Measurements from ENCODE around the gene PPM1F. TPM values are rescaled to one million over a fixed set of nuclear protein-coding genes. Genes with fewer than 3 reads are reported as not detected.
"Not testable (repeated sequence)": the region's sequence is repeated elsewhere in the genome, so short reads cannot be mapped to it uniquely, and the experiment has no call there.

PPM1F gene
- total RNA-seq, 1 donor from 2014 or later, result 26.2 TPM

DNA sequence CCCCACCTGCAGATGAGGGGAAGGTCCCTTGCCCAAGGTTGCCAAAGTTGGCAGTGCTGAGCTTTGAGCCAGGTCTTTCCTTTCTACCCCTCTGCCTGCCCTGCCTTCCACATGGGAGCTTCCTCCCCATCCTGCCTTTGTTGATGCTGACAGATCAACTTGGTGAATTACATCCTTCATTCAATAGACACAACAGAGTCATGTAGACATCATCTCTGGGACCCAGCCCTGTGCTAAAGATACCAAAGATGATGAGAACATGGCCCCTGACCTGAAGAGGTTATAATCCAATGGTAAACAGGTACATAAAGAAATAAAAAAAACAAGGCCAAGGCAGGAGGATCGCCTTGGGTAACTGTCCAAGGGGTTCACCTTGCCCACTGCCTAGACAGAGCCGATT, 42.8 kb downstream of the PPM1F start:
- Mint-ChIP-seq H3K4me3 (ENCODE audit: unreplicated experiment) (no peak overlapping the region), H3K9me3 (ENCODE audit: low read depth) (no peaks in the 10 kb centered on the region), H3K4me1 (ENCODE audit: low read depth) (no peaks in the 10 kb centered on the region), H3K27me3 (ENCODE audit: low read depth) (no peaks in the 10 kb centered on the region), H3K36me3 (ENCODE audit: low read depth) (no peaks in the 10 kb centered on the region), H3K27ac (ENCODE audit: unreplicated experiment) (no peak overlapping the region)
- TF ChIP-seq, protein P1, sequence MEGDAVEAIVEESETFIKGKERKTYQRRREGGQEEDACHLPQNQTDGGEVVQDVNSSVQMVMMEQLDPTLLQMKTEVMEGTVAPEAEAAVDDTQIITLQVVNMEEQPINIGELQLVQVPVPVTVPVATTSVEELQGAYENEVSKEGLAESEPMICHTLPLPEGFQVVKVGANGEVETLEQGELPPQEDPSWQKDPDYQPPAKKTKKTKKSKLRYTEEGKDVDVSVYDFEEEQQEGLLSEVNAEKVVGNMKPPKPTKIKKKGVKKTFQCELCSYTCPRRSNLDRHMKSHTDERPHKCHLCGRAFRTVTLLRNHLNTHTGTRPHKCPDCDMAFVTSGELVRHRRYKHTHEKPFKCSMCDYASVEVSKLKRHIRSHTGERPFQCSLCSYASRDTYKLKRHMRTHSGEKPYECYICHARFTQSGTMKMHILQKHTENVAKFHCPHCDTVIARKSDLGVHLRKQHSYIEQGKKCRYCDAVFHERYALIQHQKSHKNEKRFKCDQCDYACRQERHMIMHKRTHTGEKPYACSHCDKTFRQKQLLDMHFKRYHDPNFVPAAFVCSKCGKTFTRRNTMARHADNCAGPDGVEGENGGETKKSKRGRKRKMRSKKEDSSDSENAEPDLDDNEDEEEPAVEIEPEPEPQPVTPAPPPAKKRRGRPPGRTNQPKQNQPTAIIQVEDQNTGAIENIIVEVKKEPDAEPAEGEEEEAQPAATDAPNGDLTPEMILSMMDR (IDR thresholded peaks at IDR 0.05), result no peak
- DNase-seq (ENCODE audit: low spot score), result no peak

DNA sequence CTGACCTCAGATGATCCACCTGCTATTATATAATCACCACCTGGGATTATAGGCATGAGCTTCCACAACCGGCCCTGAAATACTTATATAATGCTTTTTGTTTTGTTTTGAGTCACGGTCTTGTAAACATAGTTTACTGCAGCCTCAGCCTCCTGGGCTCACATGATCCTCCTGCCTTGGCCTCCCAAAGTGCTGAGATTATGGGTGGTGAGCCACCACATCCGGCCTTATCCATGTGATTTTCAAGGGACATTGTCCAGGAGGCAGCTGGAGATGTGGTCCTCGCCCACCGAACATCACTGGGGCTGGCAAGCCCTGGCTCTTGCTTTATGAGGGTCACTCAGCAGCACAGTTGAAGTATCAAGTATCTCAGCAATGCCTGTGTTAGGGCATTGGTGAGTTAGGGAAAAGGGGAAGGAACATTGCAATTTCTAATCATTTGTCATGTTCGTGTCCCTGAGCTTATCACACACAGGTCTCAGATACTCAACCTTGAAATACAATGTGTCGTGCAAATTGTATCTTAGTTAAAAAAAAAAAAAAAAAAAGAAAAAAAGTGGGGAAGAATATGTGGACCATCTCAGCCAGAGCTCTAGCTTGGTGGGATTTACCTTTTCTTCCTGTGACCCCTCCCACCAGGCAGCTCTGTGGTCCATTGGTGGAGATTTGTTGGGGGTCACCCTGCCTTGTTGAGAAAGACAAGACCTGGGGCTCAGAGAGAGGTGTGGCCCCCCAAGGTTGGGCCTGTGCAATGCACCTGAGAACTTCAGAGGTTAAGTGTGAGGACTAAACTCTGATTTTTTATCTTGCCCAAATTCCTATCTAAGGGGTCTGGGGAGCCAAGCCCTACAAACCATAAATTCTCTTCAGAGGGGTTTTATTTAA, 44.8 kb downstream of the PPM1F start:
- no peak overlapping the region for H3K4me3 Mint-ChIP-seq (ENCODE audit: unreplicated experiment)
- H3K9me3 Mint-ChIP-seq (ENCODE audit: low read depth), result no peaks in the 10 kb centered on the region
- no peak for DNase-seq (ENCODE audit: low spot score)
- no peaks in the 10 kb centered on the region for H3K27me3 Mint-ChIP-seq (ENCODE audit: low read depth)
- TF ChIP-seq, protein P1 (IDR thresholded peaks at IDR 0.05), result no peak
- H3K4me1 Mint-ChIP-seq (ENCODE audit: low read depth), result no peaks in the 10 kb centered on the region
- no peak overlapping the region for H3K27ac Mint-ChIP-seq (ENCODE audit: unreplicated experiment)
- no peaks in the 10 kb centered on the region for H3K36me3 Mint-ChIP-seq (ENCODE audit: low read depth)

DNA sequence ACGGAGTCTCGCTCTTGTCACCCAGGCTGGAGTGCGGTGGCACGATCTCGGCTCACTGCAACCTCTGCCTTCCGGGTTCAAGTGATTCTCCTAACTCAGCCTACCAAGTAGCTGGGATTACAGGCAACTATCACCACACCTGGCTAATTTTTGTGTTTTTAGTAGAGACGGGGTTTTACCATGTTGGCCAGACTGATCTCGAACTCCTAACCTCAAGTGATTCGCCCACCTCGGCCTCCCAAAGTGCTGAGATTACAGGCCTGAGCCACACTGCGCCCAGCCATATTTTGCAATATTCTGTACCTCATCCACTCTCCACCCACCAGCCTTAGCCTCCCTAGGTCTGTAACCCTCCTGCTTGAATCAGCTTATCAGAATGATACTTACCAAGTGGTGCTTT, 47.4 kb downstream of the PPM1F start:
- H3K27me3 Mint-ChIP-seq (ENCODE audit: low read depth); H3K9me3 Mint-ChIP-seq (ENCODE audit: low read depth); H3K27ac Mint-ChIP-seq (ENCODE audit: unreplicated experiment); H3K36me3 Mint-ChIP-seq (ENCODE audit: low read depth); H3K4me3 Mint-ChIP-seq (ENCODE audit: unreplicated experiment); H3K4me1 Mint-ChIP-seq (ENCODE audit: low read depth): not testable (repeated sequence)
- peak; percentile 8 for DNase-seq (ENCODE audit: low spot score)

DNA sequence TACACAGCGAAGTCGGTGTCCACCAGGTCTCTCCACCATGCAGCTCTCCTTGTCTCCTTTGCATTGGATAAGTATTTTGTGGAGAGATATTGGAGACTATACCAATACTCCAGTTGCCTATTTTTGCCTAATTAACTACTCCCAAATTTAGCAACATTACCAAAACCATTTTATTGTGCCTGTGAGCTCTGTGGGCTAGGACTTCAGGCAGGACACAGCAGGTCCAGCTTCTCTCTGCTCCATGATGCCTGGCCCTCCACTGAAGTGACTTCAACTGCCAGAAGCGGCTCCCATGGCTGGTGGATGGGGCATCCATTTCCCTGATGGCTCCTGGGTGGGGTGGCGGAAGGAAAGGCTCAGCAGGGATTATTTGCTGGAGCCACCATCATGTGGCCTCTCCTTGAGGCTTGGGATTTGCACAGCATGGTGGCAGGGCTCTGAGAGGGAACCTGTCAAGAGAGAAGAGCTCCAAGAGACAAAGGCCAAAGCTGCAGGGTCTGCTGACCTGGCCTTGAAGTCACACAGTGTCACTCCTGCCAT, 48.3 kb downstream of the PPM1F start:
- TF ChIP-seq, protein P1 (IDR thresholded peaks at IDR 0.05), result no peak
- no peaks in the 10 kb centered on the region for H3K4me1 Mint-ChIP-seq (ENCODE audit: low read depth)
- no peak overlapping the region for H3K4me3 Mint-ChIP-seq (ENCODE audit: unreplicated experiment)
- no peaks in the 10 kb centered on the region for H3K27me3 Mint-ChIP-seq (ENCODE audit: low read depth)
- no peaks in the 10 kb centered on the region for H3K36me3 Mint-ChIP-seq (ENCODE audit: low read depth)
- no peak overlapping the region for H3K27ac Mint-ChIP-seq (ENCODE audit: unreplicated experiment)
- DNase-seq (ENCODE audit: low spot score), result peak; percentile 32
- H3K9me3 Mint-ChIP-seq (ENCODE audit: low read depth), result no peaks in the 10 kb centered on the region

DNA sequence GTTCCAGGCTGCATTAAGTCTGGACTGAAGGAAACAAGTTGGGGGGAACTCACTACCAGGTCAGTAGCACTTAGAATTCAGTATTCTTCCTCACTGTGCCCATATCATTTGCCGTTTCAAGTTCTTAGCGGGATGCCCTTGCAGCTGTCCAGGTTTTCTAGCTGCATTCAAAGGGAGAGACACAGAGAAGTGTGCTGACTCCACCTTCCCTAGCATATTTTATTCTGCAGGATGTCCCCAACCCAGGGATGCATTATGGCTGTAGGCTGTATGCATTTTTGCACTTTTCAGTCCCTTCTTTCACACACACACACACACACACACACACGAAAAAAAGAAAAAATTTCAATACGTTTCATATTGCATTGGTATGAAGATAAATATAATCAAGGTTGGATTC, 49.4 kb downstream of the PPM1F start:
- H3K27me3 Mint-ChIP-seq (ENCODE audit: low read depth), result no peaks in the 10 kb centered on the region
- H3K36me3 Mint-ChIP-seq (ENCODE audit: low read depth), result no peaks in the 10 kb centered on the region
- no peaks in the 10 kb centered on the region for H3K4me1 Mint-ChIP-seq (ENCODE audit: low read depth)
- no peak for DNase-seq (ENCODE audit: low spot score)
- no peaks in the 10 kb centered on the region for H3K9me3 Mint-ChIP-seq (ENCODE audit: low read depth)
- H3K27ac Mint-ChIP-seq (ENCODE audit: unreplicated experiment), result no peak overlapping the region
- TF ChIP-seq, protein P1 (IDR thresholded peaks at IDR 0.05), result no peak
- H3K4me3 Mint-ChIP-seq (ENCODE audit: unreplicated experiment), result no peak overlapping the region
